GM10266 (cell line): ENCODE results near the gene MGAT4A.
"Not testable (repeated sequence)": the region's sequence is repeated elsewhere in the genome, so short reads cannot be mapped to it uniquely, and the experiment has no call there.

ENCODE experiments used
- DNase-seq: peaks from one replicate; pipeline ENCODE4 v3.0.0; 2012; ENCODE audit errors: extremely low spot score
- TF ChIP-seq, protein P1 (sequence below): IDR thresholded peaks from 2 replicates; pipeline ENCODE4 v1.5.1; 2012; ENCODE audit warnings: mild to moderate bottlenecking, low read depth; ENCODE audit not compliant: control insufficient read depth, insufficient read depth; ENCODE audit errors: missing control alignments

Gene MGAT4A

DNA sequence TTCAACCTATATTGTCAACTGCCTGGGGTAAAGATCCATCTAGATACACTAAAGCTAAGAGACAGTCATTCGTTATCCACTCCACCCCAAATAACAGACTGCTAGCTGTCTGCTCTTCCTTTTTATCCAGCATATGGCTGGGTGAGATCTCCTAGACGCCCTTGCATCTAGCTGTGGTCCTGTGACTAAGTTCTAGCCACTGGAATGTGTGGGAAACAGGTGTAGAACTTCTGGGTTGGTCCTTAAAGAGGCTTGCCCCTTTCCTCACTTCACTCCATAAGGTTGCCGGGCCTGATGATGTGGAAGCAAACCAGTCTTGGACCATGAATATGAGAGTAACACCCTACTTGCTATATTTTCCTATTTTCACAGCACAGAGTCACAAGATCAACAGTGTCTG, 125.9 kb downstream of the MGAT4A start:
- DNase-seq: no peak
- TF ChIP-seq, protein P1, sequence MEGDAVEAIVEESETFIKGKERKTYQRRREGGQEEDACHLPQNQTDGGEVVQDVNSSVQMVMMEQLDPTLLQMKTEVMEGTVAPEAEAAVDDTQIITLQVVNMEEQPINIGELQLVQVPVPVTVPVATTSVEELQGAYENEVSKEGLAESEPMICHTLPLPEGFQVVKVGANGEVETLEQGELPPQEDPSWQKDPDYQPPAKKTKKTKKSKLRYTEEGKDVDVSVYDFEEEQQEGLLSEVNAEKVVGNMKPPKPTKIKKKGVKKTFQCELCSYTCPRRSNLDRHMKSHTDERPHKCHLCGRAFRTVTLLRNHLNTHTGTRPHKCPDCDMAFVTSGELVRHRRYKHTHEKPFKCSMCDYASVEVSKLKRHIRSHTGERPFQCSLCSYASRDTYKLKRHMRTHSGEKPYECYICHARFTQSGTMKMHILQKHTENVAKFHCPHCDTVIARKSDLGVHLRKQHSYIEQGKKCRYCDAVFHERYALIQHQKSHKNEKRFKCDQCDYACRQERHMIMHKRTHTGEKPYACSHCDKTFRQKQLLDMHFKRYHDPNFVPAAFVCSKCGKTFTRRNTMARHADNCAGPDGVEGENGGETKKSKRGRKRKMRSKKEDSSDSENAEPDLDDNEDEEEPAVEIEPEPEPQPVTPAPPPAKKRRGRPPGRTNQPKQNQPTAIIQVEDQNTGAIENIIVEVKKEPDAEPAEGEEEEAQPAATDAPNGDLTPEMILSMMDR: no peak

DNA sequence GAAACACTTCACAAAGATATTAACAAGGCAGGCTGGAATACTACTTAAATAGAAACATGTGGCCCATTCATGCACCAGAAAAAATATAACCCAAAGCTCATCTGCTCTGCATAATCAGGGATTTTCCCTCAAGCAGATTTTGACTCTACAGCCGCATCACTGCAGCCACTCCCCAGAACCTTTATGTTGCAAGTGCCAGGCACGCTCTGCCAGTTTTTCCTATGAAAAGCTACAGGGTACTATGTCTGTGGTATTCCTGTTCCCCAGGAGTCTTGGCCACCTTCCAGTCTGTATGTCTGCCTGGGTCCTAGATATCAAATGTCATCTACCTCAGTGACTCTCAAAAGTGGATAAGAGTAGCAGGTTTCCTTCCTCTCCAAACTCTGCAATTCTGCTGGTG, 126.4 kb downstream of the MGAT4A start:
- TF ChIP-seq, protein P1: no peak
- DNase-seq: no peak

DNA sequence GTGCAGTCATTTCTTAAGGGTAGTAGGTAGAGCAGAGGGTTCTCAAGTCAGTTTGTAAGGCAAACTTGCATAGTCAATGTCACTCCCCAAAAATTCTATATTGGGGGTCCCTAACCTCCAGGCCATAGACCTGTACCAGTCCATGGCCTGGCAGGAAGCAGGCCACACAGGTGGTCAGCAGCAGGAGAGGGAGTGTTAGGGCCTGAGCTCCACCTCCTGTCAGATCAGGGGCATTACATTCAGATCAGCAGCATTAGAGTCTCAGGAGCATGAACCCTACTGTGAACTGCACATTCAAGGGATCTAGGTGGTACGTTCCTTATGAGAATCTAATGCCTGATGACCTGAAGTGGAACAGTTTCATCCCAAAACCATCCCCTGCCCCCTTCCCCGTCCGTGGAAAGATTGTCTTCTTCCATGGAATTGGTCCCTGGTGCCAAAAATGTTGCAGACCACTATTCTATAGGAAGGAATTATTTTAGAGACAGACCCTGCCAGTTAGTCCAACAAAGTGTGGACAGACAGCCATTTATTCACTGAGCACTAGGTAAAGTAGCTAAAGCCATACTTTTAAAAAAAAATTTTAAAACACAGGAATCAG, 129.3 kb downstream of the MGAT4A start:
- TF ChIP-seq, protein P1: peak; percentile 78
- DNase-seq: peak; percentile 48

DNA sequence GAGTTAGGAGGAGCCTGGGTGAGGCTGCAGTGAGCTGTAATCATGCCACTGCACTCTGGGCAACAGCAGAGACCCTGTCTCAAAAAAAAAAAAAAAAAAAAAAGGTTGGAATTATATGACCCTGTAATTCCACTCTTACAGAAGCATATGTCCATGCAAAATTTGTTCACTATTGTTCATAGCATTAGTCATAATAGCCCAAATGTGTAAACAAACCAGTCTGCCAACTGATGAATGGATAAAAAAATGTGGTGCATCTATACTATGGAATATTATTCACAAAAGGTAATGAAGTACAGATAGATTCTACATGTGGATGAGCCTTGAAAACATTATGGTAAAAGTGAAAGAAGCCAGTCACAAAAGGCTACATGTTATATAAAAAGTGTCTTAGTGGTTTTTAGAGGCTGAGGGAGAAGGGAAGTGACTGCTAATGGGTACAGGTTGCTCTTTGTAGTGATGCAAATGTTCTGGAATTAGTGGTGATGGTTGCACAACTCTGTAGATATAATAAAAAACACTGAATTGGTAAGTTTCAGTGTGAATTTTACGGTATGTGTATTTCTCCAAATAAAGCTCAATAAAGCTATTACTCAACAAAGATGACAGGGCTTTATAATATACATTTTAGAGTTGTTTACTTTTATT, 132.0 kb downstream of the MGAT4A start:
- DNase-seq: no peak
- TF ChIP-seq, protein P1: no peak

DNA sequence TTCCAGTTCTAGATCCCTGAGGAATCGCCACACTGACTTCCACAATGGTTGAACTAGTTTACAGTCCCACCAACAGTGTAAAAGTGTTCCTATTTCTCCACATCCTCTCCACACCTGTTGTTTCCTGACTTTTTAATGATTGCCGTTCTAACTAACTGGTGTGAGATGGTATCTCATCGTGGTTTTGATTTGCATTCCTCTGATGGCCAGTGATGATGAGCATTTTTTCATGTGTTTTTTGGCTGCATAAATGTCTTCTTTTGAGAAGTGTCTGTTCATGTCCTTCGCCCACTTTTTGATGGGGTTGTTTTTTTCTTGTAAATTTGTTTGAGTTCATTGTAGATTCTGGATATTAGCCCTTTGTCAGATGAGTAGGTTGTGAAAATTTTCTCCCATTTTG, 136.3 kb downstream of the MGAT4A start:
- not testable (repeated sequence) for DNase-seq

DNA sequence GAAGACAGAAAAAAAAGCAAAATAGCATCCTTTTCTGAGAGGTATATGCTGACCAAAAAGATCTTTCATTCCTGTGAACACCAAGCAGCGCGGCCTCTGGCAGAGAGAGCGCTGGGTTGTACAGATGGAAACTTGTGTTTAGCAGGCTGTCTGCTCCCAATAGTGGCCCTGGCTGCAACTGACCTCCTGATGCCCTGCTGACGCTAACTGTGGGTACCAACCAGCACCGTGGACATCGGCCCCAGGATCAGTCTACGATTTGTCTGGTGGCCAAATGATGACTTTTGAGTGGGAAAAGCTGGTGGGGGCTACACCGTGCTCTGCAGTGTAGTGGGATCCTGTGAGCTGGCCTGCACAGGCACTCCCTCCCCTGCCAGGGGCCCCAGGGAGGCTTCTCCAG, 138.4 kb downstream of the MGAT4A start:
- TF ChIP-seq, protein P1: no peak
- no peak for DNase-seq

DNA sequence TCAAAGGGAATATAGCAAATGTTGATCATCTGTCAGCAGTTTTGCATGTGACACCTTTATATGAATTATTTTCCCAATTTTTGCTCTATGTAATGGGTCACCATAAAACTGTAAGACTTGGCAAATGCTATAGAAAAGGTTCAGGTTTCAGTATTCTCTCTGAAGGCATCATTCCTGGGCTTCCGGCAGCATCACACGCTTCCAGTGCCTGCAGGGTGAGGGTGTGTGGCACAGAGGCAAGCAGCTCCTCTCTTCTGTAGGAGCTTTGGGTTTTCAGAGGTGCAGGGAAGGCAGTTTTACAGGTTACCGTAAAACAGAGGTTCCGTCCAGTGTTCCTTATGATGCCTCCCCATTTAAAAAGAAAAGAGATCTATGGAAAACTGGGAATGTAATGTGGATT, 141.4 kb downstream of the MGAT4A start:
- DNase-seq: no peak
- TF ChIP-seq, protein P1: no peak
